GM12872 (cell line): ENCODE measurements around the gene CTTNBP2.

Experiments used
- CTCF ChIP-seq: IDR thresholded peaks from 3 replicates; pipeline ENCODE4 v1.5.1; 2011; ENCODE audit warnings: low read depth, mild to moderate bottlenecking, low read length, moderate library complexity; ENCODE audit not compliant: insufficient read depth

Gene CTTNBP2

GRCh38 chr7:117661328-117661727 is 211.9 kb downstream of the CTTNBP2 start:
- no peak for TF ChIP-seq CTCF
